ENCODE data around the gene CLHC1. TPM values are rescaled to one million over a fixed set of nuclear protein-coding genes. Genes with fewer than 3 reads are reported as not detected.
"Not testable (repeated sequence)": the region's sequence is repeated elsewhere in the genome, so short reads cannot be mapped to it uniquely, and the experiment has no call there.

CLHC1 gene
- total and polyA plus RNA-seq, 12 donors = 4.7 to 21.3 (median 10.5) TPM

- 96 to 100% (median 98%) methylated on average over 2 of the region's 2 CpGs for WGBS, 4 donors
- TF ChIP-seq CTCF (IDR thresholded peaks at IDR 0.05) = no peak
- TF ChIP-seq POLR2A (IDR thresholded peaks at IDR 0.05) = no peak
- H3K27me3 ChIP-seq = no peaks in the 10 kb centered on the region
- no peak for DNase-seq
- intact Hi-C loops (cut with DNase I) = no loop called here
- H3K27ac ChIP-seq = no peak overlapping the region
- H3K9me3 ChIP-seq (replicated peaks in 1 of 3) = no peaks in the 10 kb centered on the region
- no peaks in the 10 kb centered on the region for H3K36me3 ChIP-seq (replicated peaks in 1 of 2)
- no peak overlapping the region for H3K4me3 ChIP-seq
- no peaks in the 10 kb centered on the region for H3K4me1 ChIP-seq (replicated peaks in 1 of 2)
Observed at GRCh38 chr2:55204950-55205349, 27.1 kb downstream of the CLHC1 start.

- no peak overlapping the region for H3K27ac ChIP-seq
- DNase-seq = no peak
- no peaks in the 10 kb centered on the region for H3K4me1 ChIP-seq (replicated peaks in 1 of 2)
- WGBS, 4 donors = 94 to 97% (median 96%) methylated on average over 3 of the region's 3 CpGs
- no peak for TF ChIP-seq POLR2A (IDR thresholded peaks at IDR 0.05)
- no peak for TF ChIP-seq CTCF (IDR thresholded peaks at IDR 0.05)
- H3K4me3 ChIP-seq = no peak overlapping the region
- intact Hi-C loops (cut with DNase I) = no loop called here
- no peaks in the 10 kb centered on the region for H3K9me3 ChIP-seq (replicated peaks in 1 of 3)
- no peaks in the 10 kb centered on the region for H3K27me3 ChIP-seq
- H3K36me3 ChIP-seq (replicated peaks in 1 of 2) = no peaks in the 10 kb centered on the region
Observed at GRCh38 chr2:55204536-55204935, 27.6 kb downstream of the CLHC1 start.

GRCh38 chr2:55200416-55200815 is 31.7 kb downstream of the CLHC1 start:
- 90 to 98% (median 95%) methylated on average over 1 of the region's 1 CpG for WGBS, 4 donors
- H3K36me3 ChIP-seq (replicated peaks in 1 of 2) = no peaks in the 10 kb centered on the region
- no peak for DNase-seq
- intact Hi-C loops (cut with DNase I) = no loop called here
- H3K27me3 ChIP-seq = no peaks in the 10 kb centered on the region
- no peaks in the 10 kb centered on the region for H3K4me1 ChIP-seq (replicated peaks in 1 of 2)
- no peak overlapping the region for H3K27ac ChIP-seq
- H3K9me3 ChIP-seq (replicated peaks in 1 of 3) = no peaks in the 10 kb centered on the region
- H3K4me3 ChIP-seq = no peak overlapping the region
- no peak for TF ChIP-seq CTCF (IDR thresholded peaks at IDR 0.05)
- no peak for TF ChIP-seq POLR2A (IDR thresholded peaks at IDR 0.05)

GRCh38 chr2:55196526-55196925 is 35.6 kb downstream of the CLHC1 start:
- no peak overlapping the region for H3K27ac ChIP-seq
- H3K27me3 ChIP-seq = no peaks in the 10 kb centered on the region
- no peaks in the 10 kb centered on the region for H3K4me1 ChIP-seq (replicated peaks in 1 of 2)
- WGBS, 4 donors = 84 to 100% (median 98%) methylated on average over 2 of the region's 2 CpGs
- no peaks in the 10 kb centered on the region for H3K36me3 ChIP-seq (replicated peaks in 1 of 2)
- intact Hi-C loops (cut with DNase I) = no loop called here
- H3K4me3 ChIP-seq = no peak overlapping the region
- H3K9me3 ChIP-seq (replicated peaks in 1 of 3) = peaks cover 0 to 5% (median 0%) of the 10 kb centered on the region in 3 donors
- DNase-seq = no peak
- TF ChIP-seq CTCF (IDR thresholded peaks at IDR 0.05) (no peak), POLR2A (IDR thresholded peaks at IDR 0.05) (no peak)

- H3K4me1 ChIP-seq (replicated peaks in 1 of 2); H3K4me3 ChIP-seq; H3K9me3 ChIP-seq (replicated peaks in 1 of 3); H3K27me3 ChIP-seq; H3K27ac ChIP-seq; intact Hi-C loops (cut with DNase I); DNase-seq; H3K36me3 ChIP-seq (replicated peaks in 1 of 2): not testable (repeated sequence)
- 89 to 100% (median 97%) methylated on average over 2 of the region's 2 CpGs for WGBS, 4 donors
Observed at GRCh38 chr2:55191888-55192287, 40.2 kb downstream of the CLHC1 start.

- H3K9me3 ChIP-seq (replicated peaks in 1 of 3); H3K4me3 ChIP-seq; H3K27ac ChIP-seq; H3K4me1 ChIP-seq (replicated peaks in 1 of 2); H3K27me3 ChIP-seq; H3K36me3 ChIP-seq (replicated peaks in 1 of 2); DNase-seq; intact Hi-C loops (cut with DNase I): not testable (repeated sequence)
- WGBS, 4 donors = 82 to 94% (median 85%) methylated on average over 8 of the region's 8 CpGs
Observed at GRCh38 chr2:55186837-55187236, 45.3 kb downstream of the CLHC1 start.
